Parathyroid adenoma (tissue), 2 donors: ENCODE results near the gene C2CD4D.

ENCODE experiments used
- H2AFZ ChIP-seq: fragments of 300-600 bp; sonication (generic); one replicate; pipeline ENCODE4 v1.7.0; 2017; ENCODE audit warnings: antibody characterized with exemption, mild to moderate bottlenecking
- H3K27ac ChIP-seq: fragments of 300-600 bp; sonication (generic); one replicate; pipeline ENCODE4 v1.7.0; 2017
- H3K27me3 ChIP-seq: fragments of 300-600 bp; sonication (generic); one replicate; pipeline ENCODE4 v1.7.0; 2017; ENCODE audit warnings: low read length; ENCODE audit not compliant: control insufficient read depth, insufficient read depth
- H3K36me3 ChIP-seq: fragments of 300-600 bp; sonication (generic); one replicate; pipeline ENCODE4 v1.7.0; 2017; ENCODE audit warnings: low read length; ENCODE audit not compliant: control insufficient read depth, insufficient read depth
- H3K4me1 ChIP-seq: fragments of 300-600 bp; sonication (generic); one replicate; pipeline ENCODE4 v1.7.0; 2017; ENCODE audit warnings: control low read depth
- H3K4me2 ChIP-seq: fragments of 300-600 bp; sonication (generic); one replicate; pipeline ENCODE4 v1.7.0; 2017; ENCODE audit warnings: low read length
- H3K4me3 ChIP-seq: fragments of 300-600 bp; sonication (generic); one replicate; pipeline ENCODE4 v1.7.0; 2017; ENCODE audit warnings: low read depth, low read length
- H3K79me2 ChIP-seq: fragments of 300-600 bp; sonication (generic); one replicate; pipeline ENCODE4 v1.7.0; 2017; ENCODE audit warnings: control low read depth
- H3K9ac ChIP-seq: fragments of 300-600 bp; sonication (generic); one replicate; pipeline ENCODE4 v1.7.0; 2017; ENCODE audit warnings: mild to moderate bottlenecking
- H3K9me3 ChIP-seq: fragments of 300-600 bp; sonication (generic); one replicate; pipeline ENCODE4 v1.7.0; 2017; ENCODE audit warnings: low read length; ENCODE audit not compliant: control insufficient read depth
- TF ChIP-seq, protein P1 (sequence below): fragments of 300-600 bp; sonication (generic); IDR thresholded peaks from one replicate; pipeline ENCODE4 v1.7.0; 2017; ENCODE audit warnings: antibody characterized with exemption, mild to moderate bottlenecking
- donor health status: primary hyperparathyroidism.

C2CD4D gene

DNA sequence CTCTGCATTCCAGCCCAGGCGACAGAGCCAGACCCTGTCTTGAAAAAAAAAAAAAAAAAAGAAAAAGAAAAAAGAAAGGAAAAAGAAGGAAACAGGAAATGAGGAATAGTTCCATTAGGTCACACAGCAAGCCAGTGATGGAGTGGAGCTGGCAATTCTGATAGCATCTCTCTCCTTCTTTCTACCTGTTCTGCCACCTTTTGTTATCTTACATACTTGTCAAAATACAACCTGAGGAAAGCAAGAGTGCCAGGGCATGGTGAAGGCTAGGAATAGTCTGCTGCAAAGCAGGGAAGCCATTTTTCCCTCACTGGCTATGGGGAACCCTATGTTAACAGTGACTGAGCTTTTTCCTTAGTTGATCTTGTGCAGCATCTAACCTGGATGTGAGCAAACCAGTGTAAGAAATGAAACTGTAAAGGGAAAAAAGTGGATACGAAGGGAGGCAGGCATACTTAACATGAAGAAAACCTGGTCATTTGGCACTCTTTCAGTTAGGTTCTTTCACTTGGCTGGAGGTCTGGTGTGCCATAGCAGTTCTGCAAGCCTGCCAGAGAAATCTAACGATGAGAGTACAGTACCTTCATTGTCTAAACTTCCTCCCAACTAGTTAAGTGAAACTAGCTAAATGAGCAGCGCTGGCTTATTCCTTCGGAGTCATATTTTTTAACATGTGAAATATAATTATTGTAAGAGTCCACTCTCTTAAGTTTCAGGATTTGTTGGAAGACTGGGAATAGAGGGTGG, 31.8 kb upstream of the C2CD4D start:
- no peaks in the 10 kb centered on the region for H3K9me3 ChIP-seq
- H3K27ac ChIP-seq, result no peak overlapping the region
- H2AFZ ChIP-seq, result no peak overlapping the region
- peaks cover 5% of the 10 kb centered on the region for H3K4me1 ChIP-seq
- peak overlapping the region; percentile 31 for H3K4me2 ChIP-seq
- no peak overlapping the region for H3K4me3 ChIP-seq
- TF ChIP-seq, protein P1, sequence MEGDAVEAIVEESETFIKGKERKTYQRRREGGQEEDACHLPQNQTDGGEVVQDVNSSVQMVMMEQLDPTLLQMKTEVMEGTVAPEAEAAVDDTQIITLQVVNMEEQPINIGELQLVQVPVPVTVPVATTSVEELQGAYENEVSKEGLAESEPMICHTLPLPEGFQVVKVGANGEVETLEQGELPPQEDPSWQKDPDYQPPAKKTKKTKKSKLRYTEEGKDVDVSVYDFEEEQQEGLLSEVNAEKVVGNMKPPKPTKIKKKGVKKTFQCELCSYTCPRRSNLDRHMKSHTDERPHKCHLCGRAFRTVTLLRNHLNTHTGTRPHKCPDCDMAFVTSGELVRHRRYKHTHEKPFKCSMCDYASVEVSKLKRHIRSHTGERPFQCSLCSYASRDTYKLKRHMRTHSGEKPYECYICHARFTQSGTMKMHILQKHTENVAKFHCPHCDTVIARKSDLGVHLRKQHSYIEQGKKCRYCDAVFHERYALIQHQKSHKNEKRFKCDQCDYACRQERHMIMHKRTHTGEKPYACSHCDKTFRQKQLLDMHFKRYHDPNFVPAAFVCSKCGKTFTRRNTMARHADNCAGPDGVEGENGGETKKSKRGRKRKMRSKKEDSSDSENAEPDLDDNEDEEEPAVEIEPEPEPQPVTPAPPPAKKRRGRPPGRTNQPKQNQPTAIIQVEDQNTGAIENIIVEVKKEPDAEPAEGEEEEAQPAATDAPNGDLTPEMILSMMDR, result no peak
- H3K9ac ChIP-seq, result no peak overlapping the region
- H3K27me3 ChIP-seq, result no peaks in the 10 kb centered on the region
- H3K79me2 ChIP-seq, result no peaks in the 10 kb centered on the region
- no peaks in the 10 kb centered on the region for H3K36me3 ChIP-seq

- H3K4me3 ChIP-seq, result no peak overlapping the region
- H3K4me1 ChIP-seq, result peaks cover 5% of the 10 kb centered on the region
- H2AFZ ChIP-seq, result no peak overlapping the region
- H3K27ac ChIP-seq, result no peak overlapping the region
- no peaks in the 10 kb centered on the region for H3K27me3 ChIP-seq
- no peaks in the 10 kb centered on the region for H3K79me2 ChIP-seq
- H3K9ac ChIP-seq, result no peak overlapping the region
- H3K9me3 ChIP-seq, result no peaks in the 10 kb centered on the region
- H3K4me2 ChIP-seq, result no peak overlapping the region
- H3K36me3 ChIP-seq, result no peaks in the 10 kb centered on the region
- TF ChIP-seq, protein P1, result no peak
Measured at GRCh38 chr1:151868486-151868885, 28.9 kb upstream of the C2CD4D start.

DNA sequence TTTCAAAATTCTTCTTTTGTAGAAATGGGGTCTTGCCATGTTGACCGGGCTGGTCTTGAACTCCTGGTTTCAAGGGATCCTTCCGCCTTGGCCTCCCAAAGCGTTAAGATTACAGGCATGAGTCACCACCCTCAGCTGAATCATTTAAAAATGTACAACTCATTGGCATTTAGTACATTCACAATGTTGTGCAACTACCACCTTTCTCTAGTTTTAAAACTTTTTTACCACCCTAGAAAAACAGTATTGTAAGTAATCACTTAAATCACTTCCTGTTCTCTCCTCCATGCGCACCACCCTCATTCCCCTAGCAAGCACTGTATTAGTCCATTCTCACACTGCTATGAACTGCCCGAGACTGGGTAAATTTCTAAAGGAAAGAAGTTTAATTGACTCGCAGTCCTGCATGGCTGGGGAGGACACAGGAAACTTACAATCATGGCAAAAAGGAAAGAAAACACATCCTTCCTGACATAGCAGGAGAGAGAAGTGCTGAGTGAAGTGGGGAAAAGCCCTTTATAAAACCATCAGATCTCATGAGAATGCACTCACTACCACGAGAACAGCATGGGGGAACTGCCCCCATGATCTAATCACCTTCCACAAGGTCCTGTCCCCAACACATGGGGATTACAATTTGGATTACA, 28.3 kb upstream of the C2CD4D start:
- no peaks in the 10 kb centered on the region for H3K36me3 ChIP-seq
- no peak overlapping the region for H3K27ac ChIP-seq
- TF ChIP-seq, protein P1, result no peak
- no peak overlapping the region for H3K4me2 ChIP-seq
- no peaks in the 10 kb centered on the region for H3K9me3 ChIP-seq
- H3K9ac ChIP-seq, result no peak overlapping the region
- no peaks in the 10 kb centered on the region for H3K27me3 ChIP-seq
- no peak overlapping the region for H3K4me3 ChIP-seq
- no peaks in the 10 kb centered on the region for H3K79me2 ChIP-seq
- H3K4me1 ChIP-seq, result peaks cover 5% of the 10 kb centered on the region
- H2AFZ ChIP-seq, result no peak overlapping the region

GRCh38 chr1:151867321-151867720, 27.7 kb upstream of the C2CD4D start:
- no peak overlapping the region for H3K4me3 ChIP-seq
- H3K9me3 ChIP-seq, result no peaks in the 10 kb centered on the region
- no peak overlapping the region for H3K4me2 ChIP-seq
- TF ChIP-seq, protein P1, result no peak
- no peaks in the 10 kb centered on the region for H3K36me3 ChIP-seq
- H2AFZ ChIP-seq, result no peak overlapping the region
- no peaks in the 10 kb centered on the region for H3K79me2 ChIP-seq
- H3K27me3 ChIP-seq, result no peaks in the 10 kb centered on the region
- H3K4me1 ChIP-seq, result peaks cover 5% of the 10 kb centered on the region
- no peak overlapping the region for H3K9ac ChIP-seq
- H3K27ac ChIP-seq, result no peak overlapping the region
